ENCODE results near the gene SLC39A3.

GRCh38 chr19:2751438-2751830 is 11.6 kb upstream of the SLC39A3 start:
- no peak for TF ChIP-seq ZNF274 (IDR thresholded peaks at IDR 0.05; ENCODE audit: low read depth, low read length)
- no peak for TF ChIP-seq SUZ12 (IDR thresholded peaks at IDR 0.05; ENCODE audit: extremely low read depth, insufficient read depth, insufficient read length)
- TF ChIP-seq YY1 (IDR thresholded peaks at IDR 0.05; ENCODE audit: insufficient read depth, insufficient read length) = no peak

Data from NT2/D1 (cell line).